NCI-H2081 treated with DMSO at 0.1 percent for 48 hours (cell line): ENCODE results near the gene SLC30A3.
A peak's percentile ranks its signal among the peaks of the same experiment; 100 is the strongest.
"Not testable (repeated sequence)": the region's sequence is repeated elsewhere in the genome, so short reads cannot be mapped to it uniquely, and the experiment has no call there.

ENCODE experiments used
- DNase-seq: peaks from one replicate; lab custom pipeline; 2025; lab: John Stamatoyannopoulos, UW

SLC30A3 gene

GRCh38 chr2:27262379-27263286, at the start of gene SLC30A3:
SLC30A3 (minus strand) TSS chr2:27263047; CDS start chr2:27262906, 141 bp downstream.
- DNase-seq, result no peak

- DNase-seq, result no peak
Observed at GRCh38 chr2:27312152-27312551, 49.3 kb upstream of the SLC30A3 start.

GRCh38 chr2:27309651-27310050, 46.8 kb upstream of the SLC30A3 start:
- no peak for DNase-seq

- DNase-seq, result no peak
Observed at GRCh38 chr2:27308359-27308881, 45.6 kb upstream of the SLC30A3 start, which contains the start of gene UCN. UCN (minus strand) TSS chr2:27308445; CDS start chr2:27307895, 550 bp downstream.

- no peak for DNase-seq
Observed at GRCh38 chr2:27307545-27308358, 44.9 kb upstream of the SLC30A3 start.

- DNase-seq, result no peak
Observed at GRCh38 chr2:27307287-27307544, 44.4 kb upstream of the SLC30A3 start.

GRCh38 chr2:27306573-27307286, 43.9 kb upstream of the SLC30A3 start:
- DNase-seq, result no peak

- DNase-seq, result no peak
Observed at GRCh38 chr2:27306136-27306535, 43.3 kb upstream of the SLC30A3 start.

- no peak for DNase-seq
Observed at GRCh38 chr2:27305516-27305915, 42.7 kb upstream of the SLC30A3 start.

- DNase-seq, result no peak
Observed at GRCh38 chr2:27304488-27305240, 41.8 kb upstream of the SLC30A3 start.

- peak; percentile 44 for DNase-seq
Observed at GRCh38 chr2:27303093-27304025, 40.5 kb upstream of the SLC30A3 start.

- not testable (repeated sequence) for DNase-seq
Observed at GRCh38 chr2:27300606-27301005, 37.8 kb upstream of the SLC30A3 start.

GRCh38 chr2:27298391-27299080, 35.7 kb upstream of the SLC30A3 start:
- DNase-seq, result no peak

- no peak for DNase-seq
Observed at GRCh38 chr2:27297195-27297594, 34.3 kb upstream of the SLC30A3 start.

GRCh38 chr2:27296481-27296880, 33.6 kb upstream of the SLC30A3 start:
- DNase-seq, result no peak

GRCh38 chr2:27294928-27295327, 32.1 kb upstream of the SLC30A3 start:
- DNase-seq, result no peak

- DNase-seq, result no peak
Observed at GRCh38 chr2:27291865-27292264, 29.0 kb upstream of the SLC30A3 start.

- no peak for DNase-seq
Observed at GRCh38 chr2:27290549-27290948, 27.7 kb upstream of the SLC30A3 start.

GRCh38 chr2:27288610-27289009, 25.8 kb upstream of the SLC30A3 start:
- DNase-seq, result no peak

GRCh38 chr2:27285481-27285880, 22.6 kb upstream of the SLC30A3 start:
- DNase-seq, result no peak
